HG03025 (cell line): Measurements from ENCODE around the gene TMCO1.
A peak's percentile ranks its signal among the peaks of the same experiment; 100 is the strongest.
"Not testable (repeated sequence)": the region's sequence is repeated elsewhere in the genome, so short reads cannot be mapped to it uniquely, and the experiment has no call there.

Experiments used
- ATAC-seq: cut with Tn5 transposase; IDR thresholded peaks from one replicate; pipeline ENCODE4 v1.9.1; 2021; ENCODE audit warnings: mild to moderate bottlenecking, moderate library complexity; ENCODE audit not compliant: unreplicated experiment, low FRiP score

TMCO1 gene

DNA sequence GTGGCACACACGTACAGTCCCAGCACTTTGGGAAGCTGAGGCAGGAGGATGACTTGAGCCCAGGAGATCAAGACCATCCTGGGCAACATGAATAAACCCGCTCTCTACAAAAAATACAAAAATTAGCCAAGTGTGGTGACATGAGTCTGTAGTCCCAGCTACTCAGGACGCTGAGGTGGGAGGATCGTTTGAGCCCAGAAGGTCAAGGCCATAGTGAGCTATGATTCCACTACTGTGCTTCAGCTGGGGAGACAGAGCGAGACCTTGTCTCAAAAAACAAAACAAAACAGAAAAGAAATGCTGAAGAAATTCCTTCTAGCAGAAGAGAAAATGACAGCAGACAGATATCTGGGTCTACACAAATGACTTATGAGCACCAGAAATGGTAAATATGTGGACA is 80.6 kb downstream of the TMCO1 start:
- ATAC-seq, result no peak

DNA sequence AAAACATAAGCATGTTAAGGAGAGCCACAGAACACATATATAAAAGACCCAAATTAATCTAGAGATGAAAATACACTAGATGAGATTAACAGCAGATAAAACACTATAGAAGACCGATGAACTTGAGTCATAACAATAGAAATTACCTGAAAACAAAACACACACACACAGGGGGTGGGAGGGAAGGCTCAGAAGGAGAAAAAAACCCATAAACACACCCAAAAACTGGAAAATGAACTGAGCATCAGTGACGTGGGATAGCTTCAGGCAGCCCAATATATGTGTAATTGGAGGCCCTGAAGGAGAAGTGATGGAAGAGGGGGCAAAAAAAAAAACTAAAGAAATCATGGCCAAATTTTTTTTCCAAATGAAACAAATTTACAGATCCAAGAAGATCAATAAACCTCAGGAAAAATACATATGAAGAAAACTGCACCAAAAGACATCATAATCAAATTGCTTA is 81.7 kb downstream of the TMCO1 start:
- ATAC-seq, result peak; percentile 36

DNA sequence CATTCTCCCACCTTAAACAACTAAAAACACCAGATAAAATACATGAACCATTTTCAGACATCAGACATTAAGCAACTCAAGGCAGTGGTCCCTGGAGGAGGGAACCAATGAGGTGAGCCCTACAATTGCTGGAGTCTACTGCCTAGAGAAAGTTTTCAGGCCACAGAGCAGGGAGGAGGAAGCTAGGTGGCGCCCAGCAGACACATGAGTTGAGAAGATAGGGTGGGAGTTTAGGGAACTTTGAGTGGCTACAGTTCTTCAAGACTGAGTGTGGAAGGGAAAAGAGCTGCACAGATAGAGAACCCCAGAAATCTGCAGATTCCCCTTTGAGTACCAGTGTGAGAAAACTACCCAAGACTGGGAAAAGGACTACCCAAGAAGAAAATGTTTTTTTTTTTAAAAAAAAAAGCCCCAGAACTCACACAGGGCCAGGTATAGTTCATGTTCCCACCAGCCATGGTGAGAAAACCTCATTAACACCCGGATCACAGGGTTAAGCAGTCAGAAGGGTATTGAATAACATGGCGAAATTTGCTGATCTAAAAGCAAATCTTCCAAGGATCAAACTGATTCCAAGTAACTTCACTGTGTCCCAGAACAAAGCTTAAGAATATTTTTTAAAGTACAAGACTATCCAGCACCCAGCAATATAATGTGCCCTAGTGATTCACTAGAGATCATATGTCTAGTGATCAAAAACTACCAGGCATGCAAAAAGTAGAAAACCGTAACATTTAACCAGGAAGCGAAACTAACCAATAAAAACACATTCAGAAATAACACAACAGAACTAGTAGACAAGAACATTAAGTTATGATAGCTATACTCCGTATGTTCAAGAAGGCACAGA is 82.3 kb downstream of the TMCO1 start:
- ATAC-seq, result peak; percentile 62

DNA sequence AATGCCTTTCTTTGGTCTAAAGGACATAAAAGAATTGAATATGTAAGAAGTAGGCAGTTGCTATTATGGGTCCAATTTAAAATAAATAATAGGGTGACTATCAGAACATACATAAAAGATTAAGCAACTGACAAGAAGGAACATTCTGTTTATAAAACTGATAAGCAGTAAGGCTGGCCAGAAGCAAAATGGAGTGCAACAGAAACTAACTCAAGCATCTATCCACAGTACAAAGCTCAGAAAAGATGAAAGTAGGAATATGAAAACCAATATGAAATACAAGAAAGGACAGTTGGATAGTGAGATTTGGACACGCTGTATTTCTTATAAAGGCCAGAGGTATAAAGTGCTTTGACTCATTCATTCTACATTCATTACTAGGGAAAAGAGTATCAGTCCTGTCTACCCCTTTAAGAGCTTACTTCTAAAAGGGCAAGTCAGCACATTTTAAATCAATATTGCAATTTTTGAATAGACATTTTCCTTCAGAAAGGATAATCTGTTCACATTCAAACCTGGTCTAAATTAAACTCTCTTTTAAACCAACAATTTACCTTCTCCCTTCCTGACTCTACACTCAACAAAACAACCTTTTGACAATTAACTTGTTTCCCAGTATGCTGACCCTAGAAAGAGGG is 84.7 kb downstream of the TMCO1 start:
- no peak for ATAC-seq

DNA sequence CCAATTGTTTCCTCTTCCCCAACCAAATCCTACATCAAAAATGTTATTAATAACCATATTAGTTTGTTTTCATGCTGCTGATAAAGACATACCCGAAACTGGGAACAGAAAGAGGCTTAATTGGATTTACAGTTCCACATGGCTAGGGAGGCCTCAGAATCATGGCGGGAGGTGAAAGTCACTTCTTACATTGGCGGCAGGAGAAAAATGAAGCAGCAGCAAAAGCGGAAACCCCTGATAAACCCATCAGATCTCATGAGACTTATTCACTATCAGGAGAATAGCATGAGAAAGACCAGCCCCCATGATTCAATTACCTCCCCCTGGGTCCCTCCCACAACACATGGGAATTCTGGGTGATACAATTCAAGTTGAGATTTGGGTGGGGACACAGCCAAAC is 87.9 kb downstream of the TMCO1 start:
- ATAC-seq, result not testable (repeated sequence)

DNA sequence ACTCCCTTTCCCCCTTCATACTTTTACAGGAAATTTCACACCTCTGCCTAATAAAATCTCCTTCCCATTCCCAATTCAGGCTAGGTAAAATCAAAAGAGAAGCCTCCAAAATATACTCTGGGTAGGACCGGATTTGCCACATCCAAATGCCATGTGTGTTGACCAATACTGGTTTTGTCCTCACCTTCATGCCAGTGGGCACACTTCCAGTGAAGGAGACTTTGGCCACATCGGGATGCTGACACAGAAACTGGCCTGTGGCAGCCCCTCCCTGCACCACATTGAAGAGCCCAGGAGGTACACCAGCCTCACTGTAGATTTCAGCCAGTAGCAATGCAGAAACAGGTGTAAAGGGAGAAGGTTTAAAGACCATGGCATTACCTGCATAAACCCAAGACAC is 88.4 kb downstream of the TMCO1 start:
- no peak for ATAC-seq

DNA sequence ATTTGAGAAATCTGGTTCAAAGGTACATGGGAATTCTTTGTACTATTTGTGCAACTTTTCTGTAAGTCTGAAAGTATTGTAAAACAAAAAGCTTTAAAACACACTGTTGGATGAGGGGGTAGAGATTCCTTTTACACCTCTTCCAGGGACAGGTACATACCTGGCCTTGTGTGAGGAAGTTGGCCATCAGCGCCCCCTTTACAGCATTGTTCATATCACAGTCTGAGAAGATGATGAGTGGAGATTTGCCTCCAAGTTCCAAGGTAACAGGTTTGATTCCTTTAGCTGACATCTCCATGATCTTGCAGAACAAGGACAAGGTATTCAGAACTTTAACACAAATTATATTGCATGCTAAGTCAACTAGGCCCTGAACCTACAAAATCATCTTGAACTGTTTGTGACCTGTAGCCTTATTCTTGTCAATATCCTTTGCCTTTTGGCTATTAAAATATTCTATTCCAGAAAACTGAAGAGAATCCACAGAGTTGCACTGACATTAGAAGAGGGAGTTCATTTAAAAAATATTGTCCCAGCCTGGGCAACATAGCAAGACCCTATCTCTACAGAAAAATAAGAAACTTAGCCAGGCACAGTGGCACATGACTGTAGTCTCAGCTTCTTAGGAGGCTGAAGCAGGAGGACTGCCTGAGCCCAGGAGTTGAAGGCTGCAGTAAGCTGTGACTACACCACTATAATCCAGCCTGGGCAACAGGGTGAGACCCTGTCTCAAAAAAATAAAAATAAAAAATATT is 89.2 kb downstream of the TMCO1 start:
- no peak for ATAC-seq

DNA sequence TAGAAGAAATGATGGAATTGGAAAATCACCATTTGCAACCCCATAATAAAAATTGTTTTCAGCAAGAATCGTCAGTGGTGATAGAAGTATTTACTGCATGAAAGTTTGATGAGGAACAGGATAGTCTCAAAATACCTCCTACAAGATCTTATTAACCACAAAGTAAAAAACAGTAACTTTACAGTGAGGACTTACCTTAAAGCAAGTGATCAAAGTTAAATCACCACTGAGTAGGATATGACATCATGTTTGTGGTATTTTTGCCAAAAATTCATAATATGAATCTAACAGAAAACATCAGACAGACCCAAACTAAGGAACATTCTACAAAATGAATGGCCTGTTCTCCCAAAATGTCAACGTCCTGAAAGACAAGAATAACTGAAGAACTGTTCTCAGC is 90.2 kb downstream of the TMCO1 start:
- no peak for ATAC-seq
